HepG2 (cell line): ENCODE data around the gene SF3B6. TPM values are rescaled to one million over a fixed set of nuclear protein-coding genes. Genes with fewer than 3 reads are reported as not detected.

Experiments used
- ETV5 ChIP-seq: IDR thresholded peaks from 2 replicates; pipeline ENCODE4 v1.6.1; 2018; ENCODE audit warnings: missing biosample characterization, missing genetic modification reagents, inconsistent platforms, borderline replicate concordance
- HDAC6 ChIP-seq: fragments of 200-600 bp; sonication (generic); IDR thresholded peaks from 2 replicates; pipeline ENCODE4 v1.7.0; 2017; ENCODE audit warnings: mild to moderate bottlenecking, antibody characterized with exemption, low read length, low read depth
- MED8 ChIP-seq: sonication (generic); formaldehyde crosslinking; IDR thresholded peaks from 2 replicates; pipeline ENCODE4 v1.8.1; 2023; ENCODE audit warnings: mild to moderate bottlenecking, missing genetic modification reagents; ENCODE audit not compliant: insufficient replicate concordance
- MTF2 ChIP-seq: sonication (generic); formaldehyde crosslinking; IDR thresholded peaks from 2 replicates; pipeline ENCODE4 v1.5.0; 2020; ENCODE audit warnings: missing genetic modification reagents, borderline replicate concordance
- PPARG ChIP-seq: conservative IDR thresholded peaks from 2 replicates; pipeline ENCODE4 v1.6.1; 2016; ENCODE audit warnings: missing biosample characterization, missing genetic modification reagents
- RBM39 ChIP-seq: fragments of 200-400 bp; formaldehyde crosslinking; IDR thresholded peaks from one replicate; pipeline ENCODE4 v1.6.1; 2018; ENCODE audit warnings: antibody characterized with exemption, mild to moderate bottlenecking, low read depth, low read length; ENCODE audit not compliant: poor library complexity, severe bottlenecking
- SCMH1 ChIP-seq: sonication (generic); formaldehyde crosslinking; IDR thresholded peaks from 2 replicates; pipeline ENCODE4 v1.9.0; 2021; ENCODE audit warnings: missing genetic modification reagents, mild to moderate bottlenecking, borderline replicate concordance
- SNRNP70 ChIP-seq: fragments of 200-400 bp; formaldehyde crosslinking; IDR thresholded peaks from 2 replicates; pipeline ENCODE4 v1.6.1; 2017; ENCODE audit warnings: mild to moderate bottlenecking, low read depth, low read length, moderate library complexity
- SSRP1 ChIP-seq: IDR thresholded peaks from 2 replicates; pipeline ENCODE4 v1.6.1; 2016; ENCODE audit warnings: control low read depth
- ZNF3 ChIP-seq: IDR thresholded peaks from 2 replicates; pipeline ENCODE4 v1.7.0; 2017; ENCODE audit warnings: inconsistent platforms
- ZNF331 ChIP-seq: sonication (generic); formaldehyde crosslinking; IDR thresholded peaks from 2 replicates; pipeline ENCODE4 v1.4.0; 2020; ENCODE audit warnings: missing genetic modification reagents
- ZNF367 ChIP-seq: sonication (generic); formaldehyde crosslinking; IDR thresholded peaks from 2 replicates; pipeline ENCODE4 v1.4.0; 2020; ENCODE audit warnings: missing genetic modification reagents, borderline replicate concordance
- ZNF562 ChIP-seq: sonication (generic); formaldehyde crosslinking; IDR thresholded peaks from 2 replicates; pipeline ENCODE4 v1.8.0; 2022; ENCODE audit warnings: missing genetic modification reagents, borderline replicate concordance
- ZNF567 ChIP-seq: sonication (generic); formaldehyde crosslinking; IDR thresholded peaks from 2 replicates; pipeline ENCODE4 v1.8.1; 2023; ENCODE audit warnings: mild to moderate bottlenecking, missing genetic modification reagents, borderline replicate concordance
- polyA plus RNA-seq, 8 experiments: library from polyadenylated mRNA; depleted of rRNA in 3 of 8; stranded (reverse) in 7 of 8; unstranded in 1 of 8; fragments of >200 nt; fragmentation: Illumina TruSeq in 4 of 8; extraction: Trizol in 4 of 8; gene quantifications; 2 replicates each; pipeline versions ENCODE4 v1.2.1 to v1.2.3, GENCODE V29; 2011 to 2016; ENCODE audit warnings: low read depth in 4 of 8, missing spikeins in 1 of 8, mixed read lengths in 1 of 8; ENCODE audit not compliant: insufficient read depth in 1 of 8
- total RNA-seq, 5 experiments: library from RNA; depleted of rRNA; stranded (reverse); fragments of >200 nt; fragmentation: Illumina TruSeq; extraction: Trizol; gene quantifications; 2 replicates each; pipeline ENCODE4 v1.2.3, GENCODE V29; 2016; ENCODE audit warnings: low read depth in 1 of 5

Gene SF3B6
- total and polyA plus RNA-seq, 2 of the 13 experiments (the other 11 are each of a cell fraction or from before 2014, with no cell fraction given): 177 to 182 TPM

DNA sequence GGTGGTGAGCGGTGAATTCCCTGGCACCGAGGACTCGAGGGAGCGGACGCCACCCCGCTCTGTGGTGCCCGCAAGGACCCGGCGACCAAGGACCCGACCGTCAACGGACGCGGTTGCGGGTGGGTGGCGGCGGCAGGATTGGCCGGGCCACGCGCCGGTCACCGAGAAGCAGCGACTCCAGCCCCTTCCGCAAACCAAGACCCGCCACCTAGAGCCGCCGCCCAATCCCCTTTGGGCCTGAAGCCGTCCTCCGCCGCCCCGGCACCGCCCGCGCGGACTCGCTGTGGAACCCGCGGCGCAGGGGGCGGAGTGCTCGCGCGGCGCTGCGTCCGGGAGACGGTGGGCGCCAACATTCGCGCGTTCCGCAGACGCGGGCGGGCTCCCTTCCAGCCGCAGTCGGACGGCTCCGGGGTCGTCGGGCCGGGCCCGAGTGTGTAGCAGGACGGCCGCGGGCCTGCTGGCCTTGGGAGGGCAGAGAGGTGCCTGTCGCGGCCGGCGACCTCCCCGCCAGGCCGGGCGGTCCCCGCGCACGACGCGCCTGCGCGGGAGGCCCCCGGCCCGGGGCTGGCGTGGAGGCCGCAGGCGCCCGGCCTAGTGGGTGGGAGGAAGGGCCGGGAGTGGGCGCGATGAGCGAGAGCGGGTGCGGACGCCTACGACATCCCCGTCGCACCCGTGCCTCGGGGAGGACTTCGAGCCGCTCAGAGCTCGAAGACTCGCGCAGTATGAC lies 47.2 kb upstream of the SF3B6 start, which contains the start of the genes FAM228B and PFN4 (continued):
- TF ChIP-seq SCMH1: no peak
- TF ChIP-seq ZNF567 (CRISPR knock-in tag): no peak
- no peak for TF ChIP-seq ZNF3 (CRISPR knock-in tag)
- TF ChIP-seq PPARG (CRISPR knock-in tag): no peak
- no peak for TF ChIP-seq HDAC6
- TF ChIP-seq MED8 (CRISPR knock-in tag): peak; percentile 73
- 0 out of 2 replicates have a peak, but pooled peaks have one; percentile 15 for TF ChIP-seq ZNF367 (CRISPR knock-in tag)
- TF ChIP-seq SNRNP70: no peak
- TF ChIP-seq RBM39: peak; percentile 42
- TF ChIP-seq ZNF562 (CRISPR knock-in tag): peak; percentile 11; the same call in 1 of the 2 replicates
- TF ChIP-seq ETV5 (CRISPR knock-in tag): peak; percentile 17; the same call in 1 of the 2 replicates
- peak; percentile 90; the same call in 1 of the 2 replicates for TF ChIP-seq MTF2 (CRISPR knock-in tag)
- TF ChIP-seq SSRP1 (CRISPR knock-in tag): no peak
- peak; percentile 23 for TF ChIP-seq ZNF331 (CRISPR knock-in tag)
